NT2/D1 (cell line): ENCODE measurements around the gene TMEM121B.

ENCODE experiments used
- SUZ12 ChIP-seq: IDR thresholded peaks from 2 replicates; pipeline ENCODE4 v1.6.1; 2011; ENCODE audit not compliant: insufficient read length, insufficient read depth; ENCODE audit errors: extremely low read depth
- YY1 ChIP-seq: IDR thresholded peaks from 2 replicates; pipeline ENCODE4 v1.6.1; 2011; ENCODE audit not compliant: insufficient read length, insufficient read depth
- ZNF274 ChIP-seq: IDR thresholded peaks from 2 replicates; pipeline ENCODE4 v1.6.1; 2011; ENCODE audit warnings: mild to moderate bottlenecking, low read depth, low read length

GRCh38 chr22:17097062-17097461 lies 24.1 kb downstream of the TMEM121B start:
- TF ChIP-seq YY1 (no peak), ZNF274 (no peak), SUZ12 (no peak)
